Neural cell (in vitro differentiated cells): ENCODE results near the gene WNT3A. TPM values are rescaled to one million over a fixed set of nuclear protein-coding genes. Genes with fewer than 3 reads are reported as not detected.

Source experiments
- H2AFZ ChIP-seq: fragments of 200-600, 300-800 bp; sonication (generic), shearing (Covaris generic); 2 replicates; pipeline ENCODE4 v1.6.0; 2014; ENCODE audit warnings: low read depth, mild to moderate bottlenecking, antibody characterized with exemption, low read length, moderate library complexity
- H3F3A ChIP-seq: fragments of 200-600 bp; shearing (Covaris generic); 2 replicates; pipeline ENCODE4 v1.6.1; 2016; ENCODE audit warnings: mild to moderate bottlenecking, moderate library complexity, mixed read lengths, antibody characterized with exemption, low read length; ENCODE audit not compliant: insufficient read depth, poor library complexity, severe bottlenecking
- H3K27ac ChIP-seq: fragments of 200-600, 300-800 bp; sonication (generic), shearing (Covaris generic); 2 replicates; pipeline ENCODE4 v1.5.1; 2014; ENCODE audit warnings: mild to moderate bottlenecking, low read length, moderate library complexity
- H3K27me3 ChIP-seq: fragments of 300-800, 200-600 bp; sonication (generic), shearing (Covaris generic); 2 replicates; pipeline ENCODE4 v1.6.0; 2014; ENCODE audit warnings: mild to moderate bottlenecking, low read depth, low read length, moderate library complexity; ENCODE audit not compliant: insufficient read depth
- H3K36me3 ChIP-seq: fragments of 300-800, 200-600 bp; sonication (generic), shearing (Covaris generic); 2 replicates; pipeline ENCODE4 v1.5.1; 2014; ENCODE audit warnings: mild to moderate bottlenecking, antibody characterized with exemption, low read length, moderate library complexity; ENCODE audit not compliant: insufficient read depth
- H3K4me2 ChIP-seq: fragments of 300-800, 200-600 bp; sonication (generic), shearing (Covaris generic); 2 replicates; pipeline ENCODE4 v1.6.0; 2014; ENCODE audit warnings: mild to moderate bottlenecking, low read length
- H3K4me3 ChIP-seq: fragments of 300-800, 200-600 bp; sonication (generic), shearing (Covaris generic); 2 replicates; pipeline ENCODE4 v1.5.1; 2014; ENCODE audit warnings: mild to moderate bottlenecking, low read length, moderate library complexity
- H3K79me2 ChIP-seq: fragments of 200-600 bp; shearing (Covaris generic); replicated peaks from 2 replicates; pipeline ENCODE4 v1.6.0; 2014; ENCODE audit warnings: mild to moderate bottlenecking, low read length, moderate library complexity; ENCODE audit not compliant: insufficient read depth
- H3K9ac ChIP-seq: fragments of 300-800, 200-600 bp; sonication (generic), shearing (Covaris generic); 2 replicates; pipeline ENCODE4 v1.6.1; 2016; ENCODE audit warnings: mild to moderate bottlenecking, low read length, mixed read lengths
- H3K9me2 ChIP-seq: fragments of 200-600 bp; shearing (Covaris generic); 2 replicates; pipeline ENCODE4 v1.6.1; 2016; ENCODE audit warnings: mild to moderate bottlenecking, low read length, mixed read lengths; ENCODE audit not compliant: insufficient read depth
- H3K9me3 ChIP-seq: fragments of 200-600, 300-800 bp; sonication (generic), shearing (Covaris generic); 2 replicates; pipeline ENCODE4 v1.6.1; 2016; ENCODE audit warnings: mild to moderate bottlenecking, mixed run types, low read length, moderate library complexity, mixed read lengths
- H4K20me1 ChIP-seq: fragments of 200-600 bp; shearing (Covaris generic); 2 replicates; pipeline ENCODE4 v1.6.1; 2016; ENCODE audit warnings: mild to moderate bottlenecking, mixed run types; ENCODE audit not compliant: insufficient read depth
- EP300 ChIP-seq: fragments of 450-650 bp; conservative IDR thresholded peaks from 2 replicates; pipeline ENCODE4 v1.6.1; 2014; ENCODE audit warnings: antibody characterized with exemption, mild to moderate bottlenecking, moderate library complexity; ENCODE audit not compliant: poor library complexity, severe bottlenecking
- EZH2 ChIP-seq: fragments of 200-600, 300-800 bp; shearing (Covaris generic), sonication (generic); IDR thresholded peaks from 2 replicates; pipeline ENCODE4 v1.6.1; 2014; ENCODE audit warnings: antibody characterized with exemption, low read length, borderline replicate concordance, mild to moderate bottlenecking; ENCODE audit not compliant: insufficient read depth, poor library complexity, severe bottlenecking
- MXI1 ChIP-seq: fragments of 450-650 bp; conservative IDR thresholded peaks from 2 replicates; pipeline ENCODE4 v1.6.1; 2014; ENCODE audit warnings: antibody characterized with exemption, mild to moderate bottlenecking; ENCODE audit not compliant: poor library complexity, severe bottlenecking
- POLR2AphosphoS5 ChIP-seq: IDR thresholded peaks from 2 replicates; pipeline ENCODE4 v1.6.1; 2012
- RAD21 ChIP-seq: fragments of 450-650 bp; conservative IDR thresholded peaks from 2 replicates; pipeline ENCODE4 v1.6.1; 2014; ENCODE audit warnings: antibody characterized with exemption, mild to moderate bottlenecking, moderate library complexity
- SMC3 ChIP-seq: fragments of 450-650 bp; conservative IDR thresholded peaks from 2 replicates; pipeline ENCODE4 v1.6.1; 2014; ENCODE audit warnings: antibody characterized with exemption, mild to moderate bottlenecking, moderate library complexity; ENCODE audit not compliant: poor library complexity
- TAF1 ChIP-seq: IDR thresholded peaks from 2 replicates; pipeline ENCODE4 v1.6.1; 2012; ENCODE audit warnings: low read depth
- polyA plus RNA-seq: library from polyadenylated mRNA; depleted of rRNA; stranded (reverse); fragments of >200 nt; gene quantifications from 2 replicates; pipeline ENCODE4 v1.2.3, GENCODE V29; 2014
- TF ChIP-seq, protein P1 (sequence below): IDR thresholded peaks from 2 replicates; pipeline ENCODE4 v1.6.1; 2012; ENCODE audit warnings: borderline replicate concordance
- TF ChIP-seq, protein P2 (sequence below): fragments of 450-650 bp; IDR thresholded peaks from 2 replicates; pipeline ENCODE4 v1.5.1; 2014; ENCODE audit warnings: antibody characterized with exemption, mild to moderate bottlenecking, moderate library complexity; ENCODE audit not compliant: poor library complexity, severe bottlenecking

WNT3A gene
- polyA plus RNA-seq, 1 donor from 2014 or later = 0.14 TPM

DNA sequence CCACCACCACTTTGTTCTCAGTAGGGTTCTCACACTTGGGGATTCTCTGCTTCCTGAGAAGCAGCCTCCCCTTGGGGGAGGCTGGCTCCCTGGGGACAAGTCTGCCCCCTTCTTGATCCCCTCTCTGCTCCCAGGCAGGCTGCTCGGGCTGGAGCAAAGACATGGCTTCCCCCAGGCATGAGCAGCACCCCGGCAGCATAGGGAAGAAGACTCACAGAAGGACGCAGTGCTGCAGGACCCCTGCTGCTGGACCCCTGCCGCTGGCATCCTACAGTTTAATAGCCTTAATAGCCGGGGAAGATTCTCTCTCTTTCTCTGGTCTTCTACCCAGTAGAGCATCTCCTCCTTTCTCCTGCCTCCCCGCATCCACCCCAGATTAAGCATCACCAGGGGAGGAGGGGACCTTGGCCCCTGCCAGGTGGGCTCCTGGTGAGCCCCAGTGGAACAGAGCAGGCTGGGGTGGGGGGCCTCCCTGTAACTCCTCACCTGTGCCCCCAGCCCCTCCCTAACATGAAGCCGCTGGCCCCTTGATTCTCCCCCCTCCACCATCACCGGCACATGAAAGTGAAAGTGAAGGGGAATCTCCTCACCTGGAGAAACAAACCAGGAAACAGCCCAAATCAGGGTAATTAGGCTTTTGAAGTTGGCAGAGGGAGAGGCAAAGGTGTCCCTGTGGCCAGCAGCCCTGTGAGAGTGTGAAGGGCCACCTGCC is 2.5 kb downstream of the WNT3A start:
- Histone ChIP-seq H3F3A (no peaks in the 10 kb centered on the region), H3K4me2 (no peak overlapping the region), H3K9ac (no peak overlapping the region), H3K79me2 (no peaks in the 10 kb centered on the region), H3K36me3 (no peaks in the 10 kb centered on the region), H3K9me3 (no peaks in the 10 kb centered on the region), H3K27ac (no peak overlapping the region), H4K20me1 (no peaks in the 10 kb centered on the region), H2AFZ (no peak overlapping the region), H3K9me2 (no peaks in the 10 kb centered on the region), H3K27me3 (peaks cover 65% of the 10 kb centered on the region), H3K4me3 (no peak overlapping the region)
- TF ChIP-seq POLR2AphosphoS5 (no peak), SMC3 (no peak), TAF1 (no peak), EP300 (no peak), RAD21 (no peak), MXI1 (no peak), EZH2 (no peak)
- TF ChIP-seq, protein P1, sequence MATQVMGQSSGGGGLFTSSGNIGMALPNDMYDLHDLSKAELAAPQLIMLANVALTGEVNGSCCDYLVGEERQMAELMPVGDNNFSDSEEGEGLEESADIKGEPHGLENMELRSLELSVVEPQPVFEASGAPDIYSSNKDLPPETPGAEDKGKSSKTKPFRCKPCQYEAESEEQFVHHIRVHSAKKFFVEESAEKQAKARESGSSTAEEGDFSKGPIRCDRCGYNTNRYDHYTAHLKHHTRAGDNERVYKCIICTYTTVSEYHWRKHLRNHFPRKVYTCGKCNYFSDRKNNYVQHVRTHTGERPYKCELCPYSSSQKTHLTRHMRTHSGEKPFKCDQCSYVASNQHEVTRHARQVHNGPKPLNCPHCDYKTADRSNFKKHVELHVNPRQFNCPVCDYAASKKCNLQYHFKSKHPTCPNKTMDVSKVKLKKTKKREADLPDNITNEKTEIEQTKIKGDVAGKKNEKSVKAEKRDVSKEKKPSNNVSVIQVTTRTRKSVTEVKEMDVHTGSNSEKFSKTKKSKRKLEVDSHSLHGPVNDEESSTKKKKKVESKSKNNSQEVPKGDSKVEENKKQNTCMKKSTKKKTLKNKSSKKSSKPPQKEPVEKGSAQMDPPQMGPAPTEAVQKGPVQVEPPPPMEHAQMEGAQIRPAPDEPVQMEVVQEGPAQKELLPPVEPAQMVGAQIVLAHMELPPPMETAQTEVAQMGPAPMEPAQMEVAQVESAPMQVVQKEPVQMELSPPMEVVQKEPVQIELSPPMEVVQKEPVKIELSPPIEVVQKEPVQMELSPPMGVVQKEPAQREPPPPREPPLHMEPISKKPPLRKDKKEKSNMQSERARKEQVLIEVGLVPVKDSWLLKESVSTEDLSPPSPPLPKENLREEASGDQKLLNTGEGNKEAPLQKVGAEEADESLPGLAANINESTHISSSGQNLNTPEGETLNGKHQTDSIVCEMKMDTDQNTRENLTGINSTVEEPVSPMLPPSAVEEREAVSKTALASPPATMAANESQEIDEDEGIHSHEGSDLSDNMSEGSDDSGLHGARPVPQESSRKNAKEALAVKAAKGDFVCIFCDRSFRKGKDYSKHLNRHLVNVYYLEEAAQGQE = no peak
- TF ChIP-seq, protein P2, sequence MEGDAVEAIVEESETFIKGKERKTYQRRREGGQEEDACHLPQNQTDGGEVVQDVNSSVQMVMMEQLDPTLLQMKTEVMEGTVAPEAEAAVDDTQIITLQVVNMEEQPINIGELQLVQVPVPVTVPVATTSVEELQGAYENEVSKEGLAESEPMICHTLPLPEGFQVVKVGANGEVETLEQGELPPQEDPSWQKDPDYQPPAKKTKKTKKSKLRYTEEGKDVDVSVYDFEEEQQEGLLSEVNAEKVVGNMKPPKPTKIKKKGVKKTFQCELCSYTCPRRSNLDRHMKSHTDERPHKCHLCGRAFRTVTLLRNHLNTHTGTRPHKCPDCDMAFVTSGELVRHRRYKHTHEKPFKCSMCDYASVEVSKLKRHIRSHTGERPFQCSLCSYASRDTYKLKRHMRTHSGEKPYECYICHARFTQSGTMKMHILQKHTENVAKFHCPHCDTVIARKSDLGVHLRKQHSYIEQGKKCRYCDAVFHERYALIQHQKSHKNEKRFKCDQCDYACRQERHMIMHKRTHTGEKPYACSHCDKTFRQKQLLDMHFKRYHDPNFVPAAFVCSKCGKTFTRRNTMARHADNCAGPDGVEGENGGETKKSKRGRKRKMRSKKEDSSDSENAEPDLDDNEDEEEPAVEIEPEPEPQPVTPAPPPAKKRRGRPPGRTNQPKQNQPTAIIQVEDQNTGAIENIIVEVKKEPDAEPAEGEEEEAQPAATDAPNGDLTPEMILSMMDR = no peak

DNA sequence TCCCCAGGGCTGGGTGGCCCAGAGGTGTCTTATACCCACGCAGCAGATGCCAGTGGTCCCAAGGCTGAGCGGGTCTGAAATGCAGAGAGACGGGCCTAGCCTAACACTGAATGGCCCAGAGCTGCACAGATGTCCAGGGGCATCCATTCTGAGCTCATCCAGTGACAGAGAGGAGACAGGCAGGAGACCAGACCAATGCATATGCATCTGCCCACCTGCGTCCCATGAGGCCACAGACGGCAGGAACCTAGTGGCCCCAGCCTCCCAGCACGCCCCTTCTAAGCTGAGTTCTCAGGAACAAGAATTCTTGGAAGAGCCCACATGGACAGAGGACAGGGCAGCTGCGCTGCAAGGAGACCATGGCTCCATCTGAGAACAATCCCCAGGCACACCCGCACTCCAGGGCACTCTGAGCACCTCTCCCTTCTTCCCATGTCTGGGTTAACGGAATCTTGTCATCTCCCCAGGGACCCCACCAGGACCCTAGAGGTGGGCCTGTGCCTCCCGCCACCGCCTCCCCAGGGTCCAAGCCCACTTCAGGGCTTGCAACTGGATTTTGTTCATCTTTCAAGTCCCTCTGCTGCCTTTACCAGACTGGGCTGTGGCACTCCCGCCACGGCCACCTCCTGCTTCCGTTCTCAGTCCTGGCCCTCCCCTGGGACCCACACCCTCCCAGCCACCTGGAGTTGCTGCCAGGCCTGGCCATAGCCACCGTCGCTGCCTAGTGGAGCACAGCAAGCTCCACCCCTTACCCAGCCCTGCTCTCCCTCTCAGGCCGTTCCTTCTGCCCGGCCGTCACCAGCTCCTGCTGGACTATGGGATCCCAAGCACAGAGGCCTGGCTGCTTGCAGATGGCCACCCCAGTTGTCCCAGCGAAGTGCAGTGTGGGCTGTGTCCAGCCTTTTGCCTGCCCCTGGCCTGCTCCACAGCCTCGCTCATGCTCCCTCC is 3.3 kb downstream of the WNT3A start:
- H3K27me3 ChIP-seq = peaks cover 57% of the 10 kb centered on the region
- TF ChIP-seq, protein P1 = no peak
- TF ChIP-seq EP300 = no peak
- TF ChIP-seq TAF1 = no peak
- no peak for TF ChIP-seq POLR2AphosphoS5
- TF ChIP-seq, protein P2 = no peak
- TF ChIP-seq SMC3 = no peak
- no peak for TF ChIP-seq EZH2
- TF ChIP-seq RAD21 = no peak
- no peak for TF ChIP-seq MXI1
- H3K27ac ChIP-seq = no peak overlapping the region
- H3K79me2 ChIP-seq = no peaks in the 10 kb centered on the region
- H3F3A ChIP-seq = no peaks in the 10 kb centered on the region
- no peaks in the 10 kb centered on the region for H3K9me2 ChIP-seq
- H3K4me2 ChIP-seq = no peak overlapping the region
- no peak overlapping the region for H3K9ac ChIP-seq
- no peaks in the 10 kb centered on the region for H3K36me3 ChIP-seq
- no peak overlapping the region for H2AFZ ChIP-seq
- no peaks in the 10 kb centered on the region for H4K20me1 ChIP-seq
- no peak overlapping the region for H3K4me3 ChIP-seq
- H3K9me3 ChIP-seq = no peaks in the 10 kb centered on the region
